ENCODE results near the gene CALML6.

CALML6 gene

GRCh38 chr1:1956586-1957532 is 41.8 kb downstream of the CALML6 start:
- DNase-seq (ENCODE audit: low read depth in 2 of 2), result no peak
- H3K4me3 ChIP-seq (replicated peaks in 1 of 2; ENCODE audit: low read depth in 2 of 2, low read length in 2 of 2), result no peak overlapping the region
- TF ChIP-seq CTCF (IDR thresholded peaks at IDR 0.05; ENCODE audit: low read depth, low read length), result no peak

GRCh38 chr1:1957533-1957961 is 42.5 kb downstream of the CALML6 start:
- no peak overlapping the region for H3K4me3 ChIP-seq (replicated peaks in 1 of 2; ENCODE audit: low read depth in 2 of 2, low read length in 2 of 2)
- TF ChIP-seq CTCF (IDR thresholded peaks at IDR 0.05; ENCODE audit: low read depth, low read length), result no peak
- no peak for DNase-seq (ENCODE audit: low read depth in 2 of 2)

- no peak for TF ChIP-seq CTCF (IDR thresholded peaks at IDR 0.05; ENCODE audit: low read depth, low read length)
- no peak overlapping the region for H3K4me3 ChIP-seq (replicated peaks in 1 of 2; ENCODE audit: low read depth in 2 of 2, low read length in 2 of 2)
- no peak for DNase-seq (ENCODE audit: low read depth in 2 of 2)
These were observed 43.0 kb downstream of the CALML6 start for GRCh38 chr1:1958071-1958541.

GRCh38 chr1:1959459-1959839 is 44.4 kb downstream of the CALML6 start:
- DNase-seq (ENCODE audit: low read depth in 2 of 2), result no peak
- TF ChIP-seq CTCF (IDR thresholded peaks at IDR 0.05; ENCODE audit: low read depth, low read length), result no peak
- H3K4me3 ChIP-seq (replicated peaks in 1 of 2; ENCODE audit: low read depth in 2 of 2, low read length in 2 of 2), result no peak overlapping the region

DNA sequence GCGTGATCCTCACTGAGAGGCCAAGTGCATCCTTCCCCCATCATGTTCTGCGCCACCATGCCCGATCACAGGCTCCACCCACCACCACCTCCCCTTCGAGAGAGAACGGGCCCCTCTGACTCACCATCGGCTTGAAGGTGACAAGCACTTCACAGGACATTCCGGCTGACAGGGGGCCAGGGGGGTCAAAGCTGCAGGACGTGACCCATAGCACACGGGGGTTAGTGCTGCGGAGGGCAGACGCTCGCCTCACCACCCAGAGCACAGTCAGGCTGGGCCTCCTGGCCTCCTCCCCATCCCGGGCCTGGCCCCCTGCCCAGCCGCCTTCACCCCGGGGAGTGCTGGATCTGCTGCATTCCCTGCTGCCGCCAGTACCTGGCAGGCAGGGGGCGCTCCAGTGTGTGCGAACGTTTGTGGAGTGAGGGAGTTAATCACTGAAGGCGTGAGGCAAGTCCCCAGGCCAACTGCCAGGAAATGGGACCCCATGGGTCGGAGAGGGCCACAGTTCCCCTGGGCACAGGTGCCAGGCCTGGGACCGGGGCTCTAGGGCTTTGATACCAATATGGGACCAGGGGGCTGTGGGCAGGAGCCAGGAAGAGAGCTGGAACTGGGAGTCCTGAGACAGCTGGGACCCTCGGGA is 44.9 kb downstream of the CALML6 start:
- TF ChIP-seq CTCF (IDR thresholded peaks at IDR 0.05; ENCODE audit: low read depth, low read length), result peak; percentile 79
- no peak overlapping the region for H3K4me3 ChIP-seq (replicated peaks in 1 of 2; ENCODE audit: low read depth in 2 of 2, low read length in 2 of 2)
- peak; percentile 77 to 87 for DNase-seq (ENCODE audit: low read depth in 2 of 2)

- H3K4me3 ChIP-seq (replicated peaks in 1 of 2; ENCODE audit: low read depth in 2 of 2, low read length in 2 of 2), result no peak overlapping the region
- peak; percentile 63 to 85 for DNase-seq (ENCODE audit: low read depth in 2 of 2)
- no peak for TF ChIP-seq CTCF (IDR thresholded peaks at IDR 0.05; ENCODE audit: low read depth, low read length)
These were observed 45.6 kb downstream of the CALML6 start for GRCh38 chr1:1960480-1961196.
